ENCODE results near the gene NRP1.
"Not testable (repeated sequence)": the region's sequence is repeated elsewhere in the genome, so short reads cannot be mapped to it uniquely, and the experiment has no call there.

The NRP1 gene

GRCh38 chr10:33334153-33334804 lies at the start of gene NRP1:
Gene NRP1 (minus strand): TSS chr10:33334667. CDS start chr10:33334382, 285 bp downstream.
- peak; percentile 99 for DNase-seq

GRCh38 chr10:33384201-33384600 lies 49.7 kb upstream of the NRP1 start:
- DNase-seq, result not testable (repeated sequence)

DNA sequence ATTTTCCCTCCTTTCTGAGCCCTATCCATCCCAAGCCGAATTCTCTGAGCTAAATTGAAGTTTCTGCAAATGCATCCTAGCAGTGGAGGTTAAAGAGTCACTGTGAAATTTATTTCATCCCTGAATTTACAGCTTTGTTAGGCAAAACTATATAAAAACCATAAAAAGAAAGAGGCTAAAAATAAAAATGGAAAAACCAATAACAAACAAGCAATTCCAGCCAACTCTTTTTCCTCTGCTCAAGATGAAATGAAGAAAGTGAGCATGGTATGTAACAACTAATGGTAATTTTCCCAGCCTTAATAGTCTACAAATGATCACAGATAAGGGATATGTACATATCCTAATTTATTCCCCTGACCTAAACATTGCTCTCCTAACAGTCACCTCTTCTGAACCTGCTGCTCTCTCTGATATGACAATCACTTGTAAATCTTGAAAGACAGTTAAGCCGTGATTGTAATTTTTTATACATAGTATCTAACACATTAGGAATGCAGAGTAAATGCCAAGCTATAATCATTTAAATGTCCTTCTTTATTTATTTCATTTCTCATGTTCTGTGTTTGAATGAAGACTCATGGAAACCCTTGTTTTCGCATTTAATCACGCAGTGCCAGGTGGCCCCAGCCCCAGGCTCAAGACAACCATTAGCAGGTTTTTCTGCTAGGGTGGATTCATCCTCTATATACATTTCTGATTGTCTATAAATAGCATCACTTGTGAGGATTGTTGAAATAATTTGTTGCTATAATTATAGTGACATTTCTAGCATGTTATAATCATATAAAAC lies 48.6 kb upstream of the NRP1 start:
- DNase-seq, result no peak

DNA sequence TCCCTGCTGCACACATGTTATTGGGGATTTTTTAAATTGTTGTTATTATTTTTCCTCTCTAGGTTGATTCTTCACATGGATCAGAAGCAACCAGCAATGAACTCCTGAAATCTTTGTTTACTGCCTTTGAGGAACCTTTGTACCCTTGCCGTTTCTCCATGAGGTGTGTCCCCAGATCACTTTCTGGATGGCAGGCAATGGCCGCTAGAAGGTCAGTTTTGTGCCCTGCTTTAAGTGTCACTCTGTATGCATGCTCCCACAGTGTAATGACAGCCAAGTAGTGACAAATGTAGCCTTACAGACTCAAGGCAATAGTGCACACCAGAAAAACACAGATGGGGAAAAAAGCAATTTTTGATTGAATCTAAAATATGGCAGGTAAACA lies 47.7 kb upstream of the NRP1 start:
- no peak for DNase-seq

GRCh38 chr10:33381451-33382215 lies 47.2 kb upstream of the NRP1 start:
- DNase-seq, result no peak

GRCh38 chr10:33377658-33378025 lies 43.2 kb upstream of the NRP1 start:
- no peak for DNase-seq

DNA sequence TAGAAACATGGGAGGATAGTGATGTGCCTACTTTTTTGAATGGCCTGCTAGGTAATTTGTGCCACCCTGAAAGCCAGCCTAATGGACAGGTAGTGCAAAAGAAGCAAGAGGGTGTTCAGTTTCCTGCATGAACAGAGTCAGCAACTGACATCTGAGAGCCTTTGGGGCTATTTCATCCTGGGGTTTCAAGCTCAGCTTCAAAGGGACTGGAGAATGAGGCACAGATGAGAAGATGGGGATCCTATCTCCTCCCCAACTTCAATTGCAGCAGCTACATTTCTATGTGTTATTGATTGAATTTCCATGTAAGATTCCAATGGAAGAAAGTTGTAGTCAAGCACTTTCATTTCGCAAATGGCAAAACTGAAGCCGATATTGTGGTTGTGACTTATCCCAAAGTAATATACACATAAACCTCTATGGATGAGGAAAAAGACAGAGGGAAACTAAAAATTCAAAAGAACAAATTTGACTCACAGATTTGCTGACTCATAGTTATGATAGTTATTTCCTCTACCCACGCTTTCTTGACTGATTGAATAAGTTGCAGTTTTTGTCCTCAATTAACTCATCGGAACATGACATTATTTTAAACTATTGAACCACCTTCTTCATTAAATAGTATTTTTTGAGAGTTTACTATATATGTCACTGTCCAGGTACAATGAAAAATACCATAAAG lies 42.6 kb upstream of the NRP1 start:
- no peak for DNase-seq

GRCh38 chr10:33376476-33376875 lies 42.0 kb upstream of the NRP1 start:
- no peak for DNase-seq

DNA sequence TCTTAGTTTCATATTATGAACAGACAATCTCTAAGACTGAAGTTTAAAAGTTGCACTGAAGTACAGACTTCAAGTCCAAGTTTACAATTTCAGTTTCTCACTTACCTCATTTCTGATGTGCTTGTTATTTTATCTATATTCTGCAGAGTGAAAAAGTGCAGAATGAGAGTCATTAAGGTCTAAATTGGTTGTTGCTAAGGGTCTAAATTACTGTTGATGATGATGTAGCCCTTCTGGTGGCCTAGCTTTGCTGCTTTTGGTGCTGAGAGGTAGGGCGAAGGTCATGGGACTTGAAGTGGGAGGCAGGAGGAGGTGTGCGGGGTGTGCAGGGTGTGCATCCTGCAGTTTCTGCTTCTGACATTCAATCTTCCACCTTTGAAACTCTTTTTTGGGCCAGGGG lies 38.8 kb upstream of the NRP1 start:
- no peak for DNase-seq

GRCh38 chr10:33371234-33371633 lies 36.8 kb upstream of the NRP1 start:
- DNase-seq, result no peak

DNA sequence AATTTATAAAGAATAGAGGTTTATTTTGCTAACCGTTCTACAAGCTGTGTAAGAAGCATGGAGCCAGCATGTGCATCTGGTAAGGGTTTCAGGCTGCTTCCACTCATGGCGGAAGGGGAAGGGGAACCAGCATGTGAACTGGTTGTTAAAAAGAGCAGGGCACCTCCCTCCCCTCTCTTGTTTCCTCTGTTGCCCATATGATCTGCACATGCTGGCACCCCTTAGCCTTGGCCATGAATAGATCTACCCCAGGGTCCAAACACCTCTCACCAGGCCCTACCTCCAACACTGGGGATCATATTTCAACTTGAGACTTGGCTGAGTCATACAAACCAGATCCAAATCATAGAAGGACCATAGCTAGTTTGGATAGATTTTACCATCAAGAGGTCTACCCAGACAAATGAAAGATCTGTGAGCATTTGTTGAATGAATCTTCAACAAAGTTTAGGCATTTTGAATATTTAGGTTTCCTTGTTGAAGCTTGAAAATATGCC lies 36.0 kb upstream of the NRP1 start:
- DNase-seq, result no peak

DNA sequence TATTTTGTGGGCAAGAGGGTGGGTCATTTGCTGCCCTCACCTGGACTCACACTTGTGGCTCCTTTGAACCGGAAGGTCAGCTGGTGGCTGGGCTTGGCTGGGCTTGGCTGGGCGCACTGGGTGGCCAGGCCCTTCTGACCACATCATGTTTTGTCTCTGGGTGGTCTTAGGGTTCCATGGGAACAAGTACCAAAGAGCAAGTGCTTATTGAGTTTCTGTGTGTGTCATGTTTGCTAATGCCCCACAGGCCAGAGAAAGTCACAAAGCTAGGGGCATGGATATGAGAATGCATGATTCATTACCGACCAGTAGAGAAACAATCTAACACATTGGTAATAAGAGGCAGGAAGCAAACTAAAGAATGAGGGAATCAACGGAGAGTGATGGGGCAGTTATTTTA lies 33.6 kb upstream of the NRP1 start:
- DNase-seq, result no peak

GRCh38 chr10:33365871-33366411 lies 31.5 kb upstream of the NRP1 start:
- DNase-seq, result no peak

GRCh38 chr10:33365301-33365700 lies 30.8 kb upstream of the NRP1 start:
- DNase-seq, result no peak

- no peak for DNase-seq
These were observed 28.6 kb upstream of the NRP1 start for GRCh38 chr10:33363106-33363505.

DNA sequence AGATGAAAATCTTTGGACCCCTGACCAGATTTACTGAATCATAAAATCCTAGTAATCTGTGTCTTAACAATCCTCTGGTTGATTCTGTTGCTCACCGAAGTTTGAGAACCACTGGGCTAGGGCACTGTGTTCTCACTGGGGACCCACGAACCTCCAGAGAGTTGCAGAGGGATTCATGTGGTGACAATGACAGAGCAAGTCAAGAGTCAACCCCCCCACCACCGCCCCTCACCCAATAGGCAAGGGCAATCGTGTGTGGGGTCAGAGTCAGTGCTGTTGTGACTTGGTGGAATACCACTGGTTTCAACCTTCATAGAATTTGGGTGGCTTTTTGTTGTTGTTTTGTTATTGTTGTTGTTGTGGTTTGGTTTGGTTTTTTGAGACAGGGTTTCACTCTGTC lies 23.5 kb upstream of the NRP1 start:
- no peak for DNase-seq

DNA sequence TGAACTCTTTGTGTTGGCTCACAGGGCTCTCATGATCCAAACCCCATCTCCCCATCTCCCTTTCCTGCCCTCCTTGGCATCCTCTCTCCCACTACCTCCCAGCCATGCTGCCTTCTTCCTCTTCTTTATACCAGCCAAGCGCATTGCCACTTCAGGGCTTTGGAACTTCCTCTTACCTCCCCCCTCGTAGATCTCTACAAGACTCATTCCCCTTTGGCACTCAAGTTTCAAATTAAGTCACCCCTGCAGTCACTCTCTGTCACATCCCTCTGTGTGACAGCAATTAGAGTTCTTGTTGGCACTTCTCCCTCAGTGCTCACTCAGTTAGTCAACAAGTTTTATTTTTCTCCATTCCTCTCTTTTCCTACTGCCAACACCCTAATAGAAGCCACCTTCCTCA lies 20.8 kb upstream of the NRP1 start:
- DNase-seq, result no peak

DNA sequence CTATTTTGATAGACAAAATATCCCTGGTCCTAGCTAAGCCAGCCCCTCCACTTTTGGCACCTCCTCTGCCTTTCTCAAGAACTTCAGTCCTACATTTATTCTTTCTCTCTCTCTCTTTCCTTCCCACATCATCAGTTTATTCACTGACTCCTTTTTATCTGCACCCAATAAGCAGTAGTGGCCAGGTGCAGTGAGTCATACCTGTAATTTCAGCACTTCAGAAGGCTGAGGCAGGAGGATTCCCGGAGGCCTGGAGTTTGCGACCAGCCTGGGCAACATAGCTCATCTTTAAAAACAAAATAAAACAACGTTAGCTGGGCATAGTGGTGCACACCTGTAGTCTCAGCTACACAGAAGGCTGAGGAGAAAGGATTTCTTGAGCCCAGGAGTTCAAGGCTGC lies 19.4 kb upstream of the NRP1 start:
- DNase-seq, result no peak

- DNase-seq, result no peak
These were observed 18.9 kb upstream of the NRP1 start for GRCh38 chr10:33353334-33353733.

GRCh38 chr10:33352615-33353014 lies 18.1 kb upstream of the NRP1 start:
- no peak for DNase-seq

DNA sequence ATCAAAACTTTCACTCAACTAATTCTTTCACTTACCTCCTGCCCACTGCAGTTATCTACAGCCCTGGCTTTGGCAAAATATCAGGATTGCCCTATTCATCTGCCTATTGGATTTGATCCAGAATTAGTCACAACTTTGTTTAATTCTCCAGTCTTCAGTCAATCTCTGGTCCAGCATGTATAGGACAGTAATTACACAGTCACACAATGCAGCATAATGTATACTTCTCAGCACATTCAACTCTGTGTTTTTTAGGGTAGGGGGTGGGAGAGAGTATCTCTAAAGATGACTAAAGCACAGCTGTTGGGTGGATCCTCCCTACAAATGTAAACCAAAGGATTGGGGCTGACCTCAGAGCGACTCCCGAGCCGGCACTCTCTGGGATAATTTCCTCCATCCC lies 17.7 kb upstream of the NRP1 start:
- DNase-seq, result no peak

DNA sequence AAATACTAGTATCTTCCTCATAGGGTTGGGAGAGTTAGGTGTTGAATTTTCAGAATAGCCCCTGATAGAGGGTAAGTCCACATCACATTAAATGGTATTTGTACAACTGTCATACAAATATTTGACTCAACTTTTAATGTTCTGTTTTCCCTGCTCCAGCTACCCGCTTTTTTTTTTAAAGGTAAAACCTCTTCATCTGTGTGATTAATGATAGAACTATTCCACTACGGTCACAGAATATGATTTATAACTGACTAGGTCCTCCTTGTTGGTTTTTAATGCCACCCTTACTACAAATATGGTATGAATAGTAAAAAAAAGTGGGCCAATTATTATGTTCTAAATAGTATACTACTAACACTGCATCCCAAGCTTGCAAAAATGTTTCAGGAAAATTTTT lies 15.6 kb upstream of the NRP1 start:
- no peak for DNase-seq

- DNase-seq, result no peak
These were observed 14.8 kb upstream of the NRP1 start for GRCh38 chr10:33349268-33349667.
